ENCODE results near the gene ALDH1L1. TPM values are rescaled to one million over a fixed set of nuclear protein-coding genes. Genes with fewer than 3 reads are reported as not detected.

The ALDH1L1 gene
- total RNA-seq, 1 donor from 2014 or later, result not detected

GRCh38 chr3:126154391-126155279 lies 25.8 kb downstream of the ALDH1L1 start:
- DNase-seq (ENCODE audit: low read depth in 2 of 2), result no peak

GRCh38 chr3:126153695-126154360 lies 26.6 kb downstream of the ALDH1L1 start:
- no peak for DNase-seq (ENCODE audit: low read depth in 2 of 2)

DNA sequence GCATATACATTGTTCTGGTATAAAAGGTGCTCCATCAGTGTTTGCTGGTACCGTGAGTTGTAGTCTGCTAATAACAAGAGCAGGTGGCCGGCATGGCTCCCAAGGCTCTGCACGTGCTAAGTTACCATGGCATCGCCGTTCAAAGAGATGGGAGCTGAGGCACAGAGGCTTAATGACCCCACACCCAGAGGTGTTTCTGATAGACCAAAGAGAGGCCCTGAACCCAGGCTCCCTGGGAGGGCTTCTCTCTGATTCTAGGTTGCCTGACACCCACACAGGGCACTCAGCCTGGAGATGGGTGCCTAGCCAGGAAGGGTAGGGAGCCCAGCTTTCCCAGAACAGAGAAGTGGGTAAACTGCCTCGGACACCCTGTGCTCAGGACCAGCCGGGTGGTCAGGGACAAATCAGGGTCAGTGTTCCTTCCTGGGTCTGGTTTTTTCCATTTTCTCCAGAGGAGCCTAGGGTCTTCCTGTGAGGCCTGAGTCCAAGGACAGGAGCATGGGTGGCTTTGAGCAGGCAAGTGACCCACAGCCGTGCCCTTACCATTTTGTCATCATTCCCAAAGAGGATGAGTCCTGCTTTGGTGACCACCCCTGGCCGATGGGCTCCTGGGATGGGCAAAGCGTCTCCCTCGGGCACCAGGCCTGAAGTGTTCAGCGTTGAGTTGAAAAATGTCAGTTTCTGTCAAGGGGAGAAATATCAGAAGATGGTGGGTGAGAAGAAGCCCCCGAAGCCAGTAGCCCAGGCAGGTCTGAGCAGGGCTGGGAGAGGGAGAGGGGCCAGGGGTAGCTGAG lies 27.3 kb downstream of the ALDH1L1 start:
- DNase-seq (ENCODE audit: low read depth in 2 of 2), result no peak

- no peak for DNase-seq (ENCODE audit: low read depth in 2 of 2)
Observed at GRCh38 chr3:126152458-126152857, 27.9 kb downstream of the ALDH1L1 start.

DNA sequence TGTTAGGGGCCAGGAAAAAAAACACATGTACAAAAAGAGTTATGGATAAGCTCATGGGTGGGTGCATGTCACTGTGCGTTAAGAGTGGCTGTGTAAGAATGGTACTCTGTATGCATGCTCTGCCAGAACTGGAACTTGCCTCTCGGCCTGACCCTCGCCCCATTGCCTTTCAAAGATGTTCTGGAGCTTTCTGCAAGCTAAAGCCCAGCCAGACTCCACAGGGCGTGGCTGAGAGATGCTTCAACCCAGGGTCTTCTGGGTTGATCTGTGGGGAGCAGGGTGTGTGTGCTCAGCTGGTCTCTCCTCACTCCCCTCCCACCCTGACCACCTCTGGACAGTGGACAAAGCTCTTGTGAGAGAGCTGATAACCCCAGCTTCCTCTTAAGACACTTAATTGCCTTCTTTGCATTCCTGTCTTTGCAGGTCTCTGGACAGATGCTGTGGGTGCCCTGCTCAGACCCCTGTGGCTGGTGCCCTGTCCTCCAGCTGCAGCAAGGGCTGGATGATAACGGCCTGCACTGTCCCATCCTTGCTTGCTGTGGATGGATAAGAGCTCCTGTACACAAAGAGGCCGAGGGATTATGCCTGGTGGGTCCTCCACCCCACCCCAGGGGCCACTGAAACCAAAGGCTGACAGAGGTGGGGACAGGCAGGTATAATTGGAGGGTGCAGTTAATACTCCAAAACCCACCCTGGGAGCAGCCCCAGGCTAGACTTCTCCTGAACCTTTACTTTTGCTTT lies 28.7 kb downstream of the ALDH1L1 start:
- no peak for DNase-seq (ENCODE audit: low read depth in 2 of 2)

DNA sequence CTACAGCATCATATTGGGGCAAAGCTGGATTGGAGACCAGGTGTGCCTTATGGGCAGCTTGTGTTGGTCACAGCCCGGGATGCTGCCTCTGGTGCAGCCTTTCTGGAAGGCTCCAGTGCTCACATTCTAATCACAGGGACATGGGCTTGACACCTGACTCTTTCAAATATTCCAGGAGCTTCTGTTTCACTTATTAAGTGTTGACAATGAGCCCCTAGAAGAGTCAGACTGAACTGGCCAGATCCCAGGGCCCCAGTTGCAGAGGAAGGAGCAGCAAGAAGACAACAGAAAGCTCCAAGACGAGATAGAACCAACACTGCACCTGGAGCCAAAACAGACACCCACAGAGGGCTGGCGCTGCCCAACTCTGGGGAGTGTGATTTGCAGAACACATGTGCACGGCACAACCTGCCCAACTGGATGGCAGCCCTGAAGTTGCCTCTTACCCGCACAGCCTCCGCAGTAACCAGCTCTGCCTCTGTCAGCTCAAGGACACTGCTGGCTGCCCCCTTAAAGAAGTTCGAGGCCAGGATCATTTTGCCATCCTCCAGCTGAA lies 30.3 kb downstream of the ALDH1L1 start:
- DNase-seq (ENCODE audit: low read depth in 2 of 2), result no peak

DNA sequence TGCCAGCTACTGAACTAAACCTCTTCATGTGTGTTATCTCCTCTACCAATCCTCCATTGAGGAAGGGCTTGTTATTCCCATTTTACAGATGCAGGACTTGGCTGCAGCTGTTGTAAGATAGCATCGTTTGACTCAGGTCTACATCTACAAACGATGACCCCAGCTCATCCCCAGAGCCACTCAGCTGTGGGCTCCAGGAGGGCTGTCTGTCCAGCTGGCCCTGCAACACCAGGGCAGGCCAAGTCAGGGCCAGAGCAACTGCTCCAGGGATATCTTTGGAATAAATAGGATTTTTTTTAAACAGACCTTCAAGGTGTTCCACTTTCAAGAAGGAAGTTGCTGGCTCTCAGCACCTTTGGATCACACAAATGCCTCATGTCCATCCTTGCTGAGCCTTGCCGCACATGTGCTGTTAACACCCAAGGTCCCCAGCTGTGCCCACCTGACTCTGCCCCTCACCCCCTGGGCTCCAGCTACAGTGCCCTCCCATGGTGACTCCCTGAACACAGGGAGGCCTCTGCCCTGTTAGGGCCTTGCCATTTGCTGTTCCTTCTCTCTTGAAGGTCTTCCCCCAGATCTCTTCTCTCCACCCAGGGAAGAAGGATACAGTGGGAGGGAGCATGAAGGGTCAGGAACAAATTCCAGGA lies 31.0 kb downstream of the ALDH1L1 start:
- no peak for DNase-seq (ENCODE audit: low read depth in 2 of 2)

DNA sequence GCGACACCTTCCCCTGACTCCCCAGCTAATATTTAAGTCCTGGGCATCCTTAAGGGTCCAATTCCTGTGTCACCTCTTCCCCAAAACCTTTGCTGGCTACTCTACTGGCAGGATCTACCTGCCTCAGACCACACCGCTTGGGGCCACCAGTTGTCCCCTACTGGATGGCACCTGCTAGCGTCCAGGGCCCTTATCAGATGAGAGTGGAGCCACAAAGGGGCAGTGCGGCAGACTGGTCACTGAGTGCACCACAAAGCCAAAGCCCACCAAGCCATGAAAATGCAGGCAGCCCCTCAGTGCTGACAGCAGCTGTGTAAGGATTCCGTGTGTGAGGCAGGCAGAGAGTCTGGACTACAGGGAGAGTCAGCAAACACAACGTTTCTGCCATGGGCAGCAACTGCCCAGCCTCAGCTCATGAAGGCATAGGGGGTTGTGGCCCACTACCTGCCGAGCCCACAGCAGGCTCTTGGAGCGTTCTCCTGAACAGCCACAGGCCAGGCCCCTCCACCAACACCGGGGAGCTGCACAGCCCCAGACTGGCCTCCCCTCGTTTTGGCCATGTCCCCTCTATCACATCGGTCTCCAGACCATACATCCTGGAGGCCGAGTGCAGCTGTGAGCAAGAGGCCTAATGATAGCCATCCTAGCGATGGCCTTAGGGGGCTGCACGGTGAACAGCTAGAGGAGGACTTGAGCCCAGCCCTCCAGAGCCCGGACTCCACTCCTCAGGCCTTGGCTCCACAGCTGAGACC lies 32.3 kb downstream of the ALDH1L1 start:
- DNase-seq (ENCODE audit: low read depth in 2 of 2), result no peak

DNA sequence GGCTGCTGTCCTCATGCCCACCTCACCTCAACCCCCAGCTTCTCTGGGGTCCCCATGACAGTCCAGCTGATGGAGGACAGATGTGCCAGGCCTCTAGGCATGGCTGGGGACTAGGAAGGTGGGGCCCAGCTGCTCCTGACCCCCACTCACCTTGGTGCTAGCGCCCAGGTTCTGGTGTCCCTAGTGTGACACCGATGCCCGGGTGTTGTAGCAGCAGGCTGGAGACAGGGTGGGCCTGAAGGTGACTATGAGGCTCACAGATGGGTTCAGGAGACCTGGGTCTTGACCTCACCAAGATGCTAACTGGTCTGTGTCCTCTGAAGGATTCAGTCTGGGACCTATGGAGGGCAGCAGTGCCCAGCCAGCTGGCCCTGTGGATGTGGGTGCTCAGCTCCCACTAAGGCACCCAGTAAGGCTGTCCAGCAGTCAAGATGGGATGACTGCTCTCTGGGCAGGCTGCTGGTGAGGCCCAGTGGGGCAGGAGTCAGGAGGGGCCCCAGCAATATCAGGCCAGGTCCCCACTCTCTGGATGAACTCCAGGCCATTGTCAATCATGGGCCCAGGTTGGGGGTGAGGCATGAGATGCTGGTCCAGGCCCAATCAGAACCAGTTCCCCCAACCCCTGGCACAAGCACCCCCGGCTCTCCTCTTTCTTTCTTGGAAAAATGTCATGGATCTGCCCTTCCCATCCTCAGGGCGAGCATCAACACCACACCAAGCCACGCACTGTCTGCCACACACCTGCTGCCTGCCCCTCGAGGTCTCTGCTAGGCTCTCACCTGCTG lies 33.0 kb downstream of the ALDH1L1 start:
- DNase-seq (ENCODE audit: low read depth in 2 of 2), result no peak

DNA sequence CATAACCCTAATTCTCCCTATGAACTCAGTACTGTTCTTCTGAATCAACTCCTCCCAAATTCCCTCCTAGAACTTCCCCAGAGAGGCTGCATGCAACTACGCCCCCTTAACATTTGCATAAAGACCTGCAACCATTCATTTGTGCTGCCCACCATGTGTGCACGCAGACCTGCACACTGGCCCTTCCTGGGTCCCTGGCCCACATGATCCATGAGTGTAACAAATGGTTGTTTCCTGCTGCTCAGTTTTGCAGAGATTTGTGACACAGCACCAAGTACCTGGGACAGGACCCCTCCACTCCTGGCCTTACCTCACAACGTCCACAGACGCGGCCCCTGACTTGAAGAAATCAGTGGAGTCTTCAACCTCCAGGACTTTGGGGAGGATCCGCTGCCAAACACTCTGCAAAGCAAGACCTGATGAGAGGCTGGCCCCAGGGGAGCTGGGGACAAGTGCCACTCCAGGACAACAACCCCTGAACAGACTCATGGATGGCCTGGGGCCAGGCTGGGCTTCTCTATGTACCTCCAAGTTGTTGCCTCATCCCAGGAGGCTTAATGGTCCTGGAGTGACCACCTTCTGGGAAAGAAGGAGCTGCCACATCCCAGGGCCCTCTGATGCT lies 33.8 kb downstream of the ALDH1L1 start:
- DNase-seq (ENCODE audit: low read depth in 2 of 2), result no peak

DNA sequence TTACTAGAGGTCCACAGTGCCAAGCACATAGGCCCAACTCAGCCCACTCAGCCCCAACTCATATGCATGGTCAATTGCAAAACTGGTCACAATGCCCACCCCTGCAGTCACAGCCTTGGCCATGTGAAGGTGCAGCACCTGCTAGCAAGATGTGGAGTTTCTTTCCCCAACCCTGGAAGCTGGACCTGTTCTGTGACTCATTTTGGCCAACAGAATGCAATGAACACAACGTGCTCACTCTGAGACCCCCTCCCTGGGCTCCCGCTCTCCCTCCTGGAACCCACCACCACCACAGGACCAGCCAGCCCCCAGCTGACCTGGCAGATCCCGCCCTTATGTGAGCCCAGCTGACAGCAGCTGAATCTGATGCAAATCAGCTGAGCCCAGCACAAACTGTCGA lies 34.4 kb downstream of the ALDH1L1 start:
- no peak for DNase-seq (ENCODE audit: low read depth in 2 of 2)

DNA sequence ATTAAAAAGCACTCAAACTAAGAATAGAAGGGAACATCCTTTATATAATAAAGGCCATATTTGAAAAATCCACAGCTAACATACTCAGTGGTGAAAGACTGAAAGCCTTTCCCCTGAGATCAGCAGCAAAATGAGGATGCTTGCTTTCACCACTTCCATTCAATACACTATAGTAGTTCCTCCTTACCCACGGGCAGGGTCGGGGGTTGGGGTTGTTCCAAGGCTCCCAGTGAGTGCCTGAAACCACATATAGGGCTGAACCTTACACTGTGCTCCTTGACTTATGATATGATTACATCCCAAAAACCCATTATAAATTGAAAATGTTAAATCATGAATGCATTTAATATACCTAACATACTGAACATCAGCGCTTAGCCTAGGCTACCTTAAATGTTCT lies 37.7 kb downstream of the ALDH1L1 start:
- no peak for DNase-seq (ENCODE audit: low read depth in 2 of 2)

DNA sequence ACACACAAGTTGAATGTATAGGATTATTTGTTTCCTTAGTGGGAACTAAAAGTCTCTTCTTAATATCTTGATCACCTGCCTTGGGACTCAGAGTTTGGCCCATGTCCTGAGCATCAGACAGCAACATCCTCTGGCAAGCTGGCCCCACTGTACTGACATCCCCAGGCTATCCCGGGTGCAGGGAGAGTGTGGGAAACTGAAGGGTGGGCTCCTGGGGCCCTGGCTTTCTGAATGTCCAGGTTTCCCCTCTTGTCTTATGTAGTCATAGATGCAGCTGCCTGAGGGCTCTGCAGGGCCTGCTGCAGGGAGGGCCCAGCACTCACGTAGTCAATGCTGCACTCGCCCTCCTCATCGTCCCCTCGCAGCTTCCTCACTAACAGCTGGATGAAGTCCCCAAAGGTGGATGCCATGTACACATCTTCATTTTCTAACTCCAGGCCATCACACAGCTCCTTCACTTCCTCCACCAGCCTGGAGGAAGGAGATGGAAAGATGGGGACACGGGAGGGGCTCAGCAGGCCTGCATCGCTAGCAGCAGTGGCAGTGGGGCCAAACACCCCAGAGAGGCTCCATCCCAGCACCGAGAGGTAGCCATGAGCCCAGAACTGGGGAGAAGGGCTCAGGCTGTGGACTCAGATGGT lies 42.8 kb downstream of the ALDH1L1 start:
- no peak for DNase-seq (ENCODE audit: low read depth in 2 of 2)

DNA sequence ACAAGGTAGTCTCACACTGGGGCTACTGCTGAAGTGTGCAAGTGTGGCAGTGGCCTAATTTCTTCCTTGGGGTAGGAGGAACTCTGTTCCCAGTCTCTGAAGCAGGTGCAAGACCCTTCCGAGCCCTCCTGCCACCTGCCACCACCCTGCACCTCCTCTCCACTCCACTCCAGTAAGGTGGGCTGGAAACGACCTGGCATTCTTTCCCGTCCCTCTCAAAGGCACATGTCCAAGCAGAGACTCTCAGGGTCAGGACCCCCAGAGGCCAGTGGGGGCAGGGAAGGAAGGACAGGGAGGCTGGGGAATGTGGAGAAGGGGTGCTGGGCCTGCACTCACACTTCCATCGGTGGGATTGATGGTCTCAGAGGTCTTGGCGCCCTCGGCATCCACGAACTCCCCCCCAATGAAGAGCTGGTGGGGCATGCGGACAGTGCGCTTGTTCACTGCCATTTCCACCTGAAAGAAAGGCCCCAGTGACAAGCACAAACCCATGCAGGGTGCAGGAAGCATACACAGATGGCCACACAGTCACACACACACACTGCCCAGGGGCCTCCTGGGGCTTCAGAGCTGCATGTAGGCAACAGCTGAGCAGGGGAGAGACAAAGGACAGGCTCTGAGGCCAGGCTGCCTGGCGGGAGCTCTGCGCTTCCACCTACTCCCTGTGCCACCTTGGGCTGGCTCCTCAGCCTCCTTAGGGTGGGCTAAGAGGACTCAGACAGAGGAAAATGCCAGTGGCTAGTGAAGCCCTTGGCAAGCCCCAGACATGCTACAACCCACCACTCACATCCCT lies 43.8 kb downstream of the ALDH1L1 start:
- no peak for DNase-seq (ENCODE audit: low read depth in 2 of 2)

- no peak for DNase-seq (ENCODE audit: low read depth in 2 of 2)
Observed at GRCh38 chr3:126135406-126136076, 44.8 kb downstream of the ALDH1L1 start.

DNA sequence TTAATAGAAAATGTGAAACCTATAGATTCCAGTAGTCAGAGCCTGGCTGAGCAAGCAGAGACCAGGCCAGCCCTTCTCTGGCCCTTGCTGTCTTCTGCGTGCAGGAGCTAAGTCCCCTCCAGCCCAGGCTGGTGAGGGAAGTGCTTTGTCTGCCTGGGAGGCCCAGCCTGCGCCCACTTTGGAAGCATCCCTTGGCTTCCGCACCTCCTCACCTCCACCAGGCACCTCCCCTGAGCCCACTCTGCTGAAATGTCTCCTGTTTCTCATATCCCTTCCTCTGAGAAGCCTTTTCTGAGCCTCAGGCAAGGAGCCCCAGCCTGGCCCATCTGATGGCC lies 45.3 kb downstream of the ALDH1L1 start:
- no peak for DNase-seq (ENCODE audit: low read depth in 2 of 2)
